ENCODE data around the gene IFI27L1. TPM values are rescaled to one million over a fixed set of nuclear protein-coding genes. Genes with fewer than 3 reads are reported as not detected.

The IFI27L1 gene
- total RNA-seq, 1 experiment from 2014 or later, result 9.5 TPM

GRCh38 chr14:94139006-94139405, 57.9 kb downstream of the IFI27L1 start:
- Histone ChIP-seq H3K27me3 (peaks cover 6% of the 10 kb centered on the region; the same call in 1 of the 2 replicates), H3K9me3 (replicated peaks) (peaks cover 7% of the 10 kb centered on the region), H3K4me3 (no peak overlapping the region), H3K36me3 (no peaks in the 10 kb centered on the region), H3K4me1 (no peaks in the 10 kb centered on the region), H3K27ac (no peak overlapping the region)
- DNase-seq, result no peak

GRCh38 chr14:94139421-94139820, 58.3 kb downstream of the IFI27L1 start:
- Histone ChIP-seq H3K36me3 (no peaks in the 10 kb centered on the region), H3K27me3 (peaks cover 6% of the 10 kb centered on the region; the same call in 1 of the 2 replicates), H3K9me3 (replicated peaks) (peaks cover 7% of the 10 kb centered on the region), H3K27ac (no peak overlapping the region), H3K4me1 (peaks cover under 1% of the 10 kb centered on the region; the same call in 1 of the 2 replicates), H3K4me3 (no peak overlapping the region)
- no peak for DNase-seq

- Histone ChIP-seq H3K36me3 (no peaks in the 10 kb centered on the region), H3K4me1 (peaks cover 10% of the 10 kb centered on the region), H3K27me3 (peaks cover 6% of the 10 kb centered on the region; the same call in 1 of the 2 replicates), H3K9me3 (replicated peaks) (no peaks in the 10 kb centered on the region), H3K27ac (no peak overlapping the region), H3K4me3 (no peak overlapping the region)
- no peak for DNase-seq
These were observed 61.1 kb downstream of the IFI27L1 start for GRCh38 chr14:94142247-94142646.

- DNase-seq, result no peak
- H3K9me3 ChIP-seq (replicated peaks), result no peaks in the 10 kb centered on the region
- no peak overlapping the region for H3K27ac ChIP-seq
- H3K36me3 ChIP-seq, result no peaks in the 10 kb centered on the region
- peaks cover 6% of the 10 kb centered on the region; the same call in 1 of the 2 replicates for H3K27me3 ChIP-seq
- H3K4me3 ChIP-seq, result no peak overlapping the region
- H3K4me1 ChIP-seq, result peaks cover 10% of the 10 kb centered on the region
These were observed 61.7 kb downstream of the IFI27L1 start for GRCh38 chr14:94142836-94143235.

GRCh38 chr14:94143239-94143638, 62.1 kb downstream of the IFI27L1 start:
- H3K27ac ChIP-seq, result no peak overlapping the region
- H3K9me3 ChIP-seq (replicated peaks), result no peaks in the 10 kb centered on the region
- peaks cover 10% of the 10 kb centered on the region for H3K4me1 ChIP-seq
- peak in 1 of 2 experiments; percentile 27 for DNase-seq
- no peaks in the 10 kb centered on the region for H3K36me3 ChIP-seq
- peaks cover 6% of the 10 kb centered on the region; the same call in 1 of the 2 replicates for H3K27me3 ChIP-seq
- no peak overlapping the region for H3K4me3 ChIP-seq

GRCh38 chr14:94143711-94144110, 62.6 kb downstream of the IFI27L1 start:
- Histone ChIP-seq H3K36me3 (no peaks in the 10 kb centered on the region), H3K9me3 (replicated peaks) (no peaks in the 10 kb centered on the region), H3K4me1 (peaks cover 10% of the 10 kb centered on the region), H3K27ac (no peak overlapping the region), H3K27me3 (peaks cover under 1% of the 10 kb centered on the region; the same call in 1 of the 2 replicates), H3K4me3 (no peak overlapping the region)
- no peak for DNase-seq

- Histone ChIP-seq H3K9me3 (replicated peaks) (no peaks in the 10 kb centered on the region), H3K27me3 (no peaks in the 10 kb centered on the region), H3K27ac (peak overlapping the region; percentile 34; the same call in 1 of the 2 replicates), H3K4me1 (peaks cover 10% of the 10 kb centered on the region), H3K4me3 (no peak overlapping the region), H3K36me3 (no peaks in the 10 kb centered on the region)
- DNase-seq, result peak; percentile 24 to 64
These were observed 63.7 kb downstream of the IFI27L1 start for GRCh38 chr14:94144765-94145164.

GRCh38 chr14:94145902-94146527, 64.9 kb downstream of the IFI27L1 start:
- H3K36me3 ChIP-seq, result no peaks in the 10 kb centered on the region
- no peaks in the 10 kb centered on the region for H3K27me3 ChIP-seq
- H3K9me3 ChIP-seq (replicated peaks), result no peaks in the 10 kb centered on the region
- peak; percentile 45 to 64 for DNase-seq
- no peak overlapping the region for H3K4me3 ChIP-seq
- H3K4me1 ChIP-seq, result peaks cover 10% of the 10 kb centered on the region
- no peak overlapping the region for H3K27ac ChIP-seq

Other genes starting within 250 kb of the IFI27L1 start
- gene FAM181A, start 154.0 kb upstream of the IFI27L1 start, total RNA-seq (2014; rRNA removed; shearing (Covaris generic)), result not detected in 2 replicates
- 2.3 and 2.4 TPM in 2 replicates for gene ASB2, start 104.7 kb upstream of the IFI27L1 start, total RNA-seq (2014; rRNA removed; shearing (Covaris generic))
- not detected in 2 replicates for gene CCDC197, start 84.0 kb upstream of the IFI27L1 start, total RNA-seq (2014; rRNA removed; shearing (Covaris generic))
- 0.51 and 0.55 TPM in 2 replicates for gene OTUB2, start 55.0 kb upstream of the IFI27L1 start, total RNA-seq (2014; rRNA removed; shearing (Covaris generic))
- 187 and 191 TPM in 2 replicates for gene DDX24, start 108 bp upstream of the IFI27L1 start, total RNA-seq (2014; rRNA removed; shearing (Covaris generic))
- gene IFI27, start 29.4 kb downstream of the IFI27L1 start, total RNA-seq (2014; rRNA removed; shearing (Covaris generic)), result 0.55 and 0.81 TPM in 2 replicates
- 24.2 and 24.4 TPM in 2 replicates for gene IFI27L2, start 48.3 kb downstream of the IFI27L1 start, total RNA-seq (2014; rRNA removed; shearing (Covaris generic))
- 35.5 and 47.1 TPM in 2 replicates for gene PPP4R4, start 93.0 kb downstream of the IFI27L1 start, total RNA-seq (2014; rRNA removed; shearing (Covaris generic))
- 0.03 TPM in 1 of 2 replicates, not detected in the other for gene SERPINA10, start 212.0 kb downstream of the IFI27L1 start, total RNA-seq (2014; rRNA removed; shearing (Covaris generic))
- gene SERPINA6, start 242.0 kb downstream of the IFI27L1 start, total RNA-seq (2014; rRNA removed; shearing (Covaris generic)), result not detected in 2 replicates

Measured in SJCRH30 (cell line).